T-helper 2 cell (primary cell): ENCODE results near the gene C19orf81.
A peak's percentile ranks its signal among the peaks of the same experiment; 100 is the strongest.

ENCODE experiments used
- DNase-seq, 5 experiments: peaks; one replicate each; pipeline versions ENCODE4 v3.0.0 to v3.0.0-alpha.2; 2012 to 2022

C19orf81 gene

GRCh38 chr19:50686310-50687032 is 37.2 kb downstream of the C19orf81 start:
- no peak for DNase-seq

- DNase-seq, result no peak
These were observed 39.5 kb downstream of the C19orf81 start for GRCh38 chr19:50688766-50689165.

GRCh38 chr19:50690439-50690838 is 41.2 kb downstream of the C19orf81 start:
- no peak for DNase-seq

- DNase-seq, result no peak
These were observed 44.1 kb downstream of the C19orf81 start for GRCh38 chr19:50693064-50693975.

GRCh38 chr19:50694815-50695145 is 45.5 kb downstream of the C19orf81 start:
- DNase-seq, result no peak

GRCh38 chr19:50695251-50696093 is 46.2 kb downstream of the C19orf81 start:
- peak in 1 of 5 experiments; percentile 28 for DNase-seq

GRCh38 chr19:50696094-50696483 is 46.8 kb downstream of the C19orf81 start:
- no peak for DNase-seq

GRCh38 chr19:50697414-50698124 is 48.3 kb downstream of the C19orf81 start:
- no peak for DNase-seq

GRCh38 chr19:50701367-50701985 is 52.2 kb downstream of the C19orf81 start:
- no peak for DNase-seq

GRCh38 chr19:50702158-50702870 is 53.1 kb downstream of the C19orf81 start:
- DNase-seq, result no peak

GRCh38 chr19:50702871-50703829 is 53.9 kb downstream of the C19orf81 start:
- no peak for DNase-seq

GRCh38 chr19:50703915-50704796 is 54.9 kb downstream of the C19orf81 start:
- DNase-seq, result no peak

GRCh38 chr19:50705422-50706019 is 56.3 kb downstream of the C19orf81 start:
- peak in 1 of 5 experiments; percentile 41 for DNase-seq

- DNase-seq, result no peak
These were observed 57.1 kb downstream of the C19orf81 start for GRCh38 chr19:50706387-50706786.

- no peak for DNase-seq
These were observed 59.1 kb downstream of the C19orf81 start for GRCh38 chr19:50708179-50708879.
